Measurements from ENCODE around the gene MOB3A. TPM values are rescaled to one million over a fixed set of nuclear protein-coding genes. Genes with fewer than 3 reads are reported as not detected.

MOB3A gene
- total and polyA plus RNA-seq, 9 of the 15 experiments (the other 6 are each of a cell fraction or from before 2014, with no cell fraction given), result 1.1 to 24.1 (median 6.0) TPM

DNA sequence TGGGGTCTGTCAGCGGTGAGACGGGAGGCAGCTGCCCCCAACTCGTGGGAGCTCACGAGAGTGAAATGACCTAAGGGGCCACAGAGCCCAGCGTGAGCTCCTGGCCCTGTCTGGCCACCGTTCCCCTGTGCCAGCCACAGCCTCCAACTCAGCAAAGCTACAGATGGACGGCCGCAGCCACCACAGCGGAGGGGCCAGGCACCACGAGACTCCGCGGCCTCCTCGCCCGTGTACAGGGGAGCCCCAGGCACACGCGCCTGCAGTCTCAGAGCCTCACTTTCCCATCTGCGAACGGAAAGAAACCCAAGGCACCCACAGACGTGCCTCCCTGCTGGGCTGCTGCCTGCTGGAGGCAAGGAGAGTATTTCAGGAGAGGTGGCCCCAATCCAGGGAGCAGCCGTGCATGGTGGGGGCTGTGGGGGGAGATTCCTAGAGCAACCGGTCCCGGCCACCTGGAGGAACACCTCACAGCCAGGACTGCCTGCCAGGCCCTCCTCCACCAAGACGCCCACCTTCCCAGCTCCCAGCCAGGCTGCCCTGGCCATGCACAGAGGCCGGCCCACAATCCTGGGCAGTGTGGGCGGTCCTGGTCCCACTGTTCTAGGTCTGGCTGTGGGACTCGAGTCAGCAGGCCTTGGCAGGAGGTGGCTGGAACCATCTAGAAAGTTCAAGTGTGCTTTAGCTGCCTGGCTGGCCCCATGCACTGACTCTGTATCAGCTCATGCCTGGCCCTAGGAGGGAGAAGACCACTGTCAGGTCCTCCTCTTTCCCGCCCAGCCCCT, 47.0 kb downstream of the MOB3A start (continued):
- TF ChIP-seq, protein P1, sequence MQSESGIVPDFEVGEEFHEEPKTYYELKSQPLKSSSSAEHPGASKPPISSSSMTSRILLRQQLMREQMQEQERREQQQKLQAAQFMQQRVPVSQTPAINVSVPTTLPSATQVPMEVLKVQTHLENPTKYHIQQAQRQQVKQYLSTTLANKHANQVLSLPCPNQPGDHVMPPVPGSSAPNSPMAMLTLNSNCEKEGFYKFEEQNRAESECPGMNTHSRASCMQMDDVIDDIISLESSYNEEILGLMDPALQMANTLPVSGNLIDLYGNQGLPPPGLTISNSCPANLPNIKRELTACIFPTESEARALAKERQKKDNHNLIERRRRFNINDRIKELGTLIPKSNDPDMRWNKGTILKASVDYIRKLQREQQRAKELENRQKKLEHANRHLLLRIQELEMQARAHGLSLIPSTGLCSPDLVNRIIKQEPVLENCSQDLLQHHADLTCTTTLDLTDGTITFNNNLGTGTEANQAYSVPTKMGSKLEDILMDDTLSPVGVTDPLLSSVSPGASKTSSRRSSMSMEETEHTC (IDR thresholded peaks at IDR 0.05), result no peak
- TF ChIP-seq NFATC3 (IDR thresholded peaks at IDR 0.05), result no peak
- TF ChIP-seq ATF1 (CRISPR knock-in tag; IDR thresholded peaks at IDR 0.05), result no peak
- TF ChIP-seq ATF1 (tag; IDR thresholded peaks at IDR 0.05), result no peak
- TF ChIP-seq RBM14 (IDR thresholded peaks at IDR 0.05; ENCODE audit: borderline replicate concordance, insufficient read depth, low read depth, low read length), result peak; percentile 96; the same call in 1 of the 2 replicates
- TF ChIP-seq POLR2G (IDR thresholded peaks at IDR 0.05; ENCODE audit: low read depth, low read length), result peak; percentile 77
- no peak for TF ChIP-seq ZNF436 (CRISPR knock-in tag; IDR thresholded peaks at IDR 0.05)
- TF ChIP-seq, protein P2, sequence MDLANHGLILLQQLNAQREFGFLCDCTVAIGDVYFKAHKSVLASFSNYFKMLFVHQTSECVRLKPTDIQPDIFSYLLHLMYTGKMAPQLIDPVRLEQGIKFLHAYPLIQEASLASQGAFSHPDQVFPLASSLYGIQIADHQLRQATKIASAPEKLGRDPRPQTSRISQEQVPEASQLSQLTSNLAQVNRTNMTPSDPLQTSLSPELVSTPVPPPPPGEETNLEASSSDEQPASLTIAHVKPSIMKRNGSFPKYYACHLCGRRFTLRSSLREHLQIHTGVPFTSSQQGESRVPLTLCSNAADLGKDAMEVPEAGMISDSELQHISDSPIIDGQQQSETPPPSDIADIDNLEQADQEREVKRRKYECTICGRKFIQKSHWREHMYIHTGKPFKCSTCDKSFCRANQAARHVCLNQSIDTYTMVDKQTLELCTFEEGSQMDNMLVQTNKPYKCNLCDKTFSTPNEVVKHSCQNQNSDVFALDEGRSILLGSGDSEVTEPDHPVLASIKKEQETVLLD (IDR thresholded peaks at IDR 0.05), result no peak
- TF ChIP-seq KLF1 (tag; IDR thresholded peaks at IDR 0.05), result no peak

Data from K562 (cell line).